GM19193 (cell line): ENCODE results near the gene SERTAD4.

ENCODE experiments used
- POLR2A ChIP-seq: IDR thresholded peaks from 4 replicates; pipeline ENCODE4 v1.6.1; 2011; ENCODE audit not compliant: insufficient read depth, insufficient read length; ENCODE audit errors: extremely low read depth

SERTAD4 gene

GRCh38 chr1:210248341-210248740 lies 15.7 kb downstream of the SERTAD4 start:
- TF ChIP-seq POLR2A: no peak

DNA sequence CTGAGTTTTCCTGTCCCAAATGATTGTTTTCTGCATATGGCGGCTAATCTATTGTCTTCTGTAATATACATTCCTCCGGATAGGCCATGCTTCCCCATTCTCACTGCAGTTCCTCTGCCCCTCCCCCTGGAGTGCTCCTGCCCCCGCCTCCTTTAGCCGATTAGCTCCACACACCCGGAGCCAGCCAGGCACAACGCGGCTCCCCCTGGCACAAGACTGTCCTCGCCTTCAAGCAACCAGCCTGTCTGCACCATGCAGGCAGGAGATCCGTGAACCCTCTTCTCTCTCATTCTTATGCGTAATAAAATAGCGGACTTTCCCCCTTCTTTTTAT lies 18.0 kb downstream of the SERTAD4 start:
- no peak for TF ChIP-seq POLR2A

- TF ChIP-seq POLR2A: no peak
Observed at GRCh38 chr1:210250998-210251679, 18.5 kb downstream of the SERTAD4 start.

DNA sequence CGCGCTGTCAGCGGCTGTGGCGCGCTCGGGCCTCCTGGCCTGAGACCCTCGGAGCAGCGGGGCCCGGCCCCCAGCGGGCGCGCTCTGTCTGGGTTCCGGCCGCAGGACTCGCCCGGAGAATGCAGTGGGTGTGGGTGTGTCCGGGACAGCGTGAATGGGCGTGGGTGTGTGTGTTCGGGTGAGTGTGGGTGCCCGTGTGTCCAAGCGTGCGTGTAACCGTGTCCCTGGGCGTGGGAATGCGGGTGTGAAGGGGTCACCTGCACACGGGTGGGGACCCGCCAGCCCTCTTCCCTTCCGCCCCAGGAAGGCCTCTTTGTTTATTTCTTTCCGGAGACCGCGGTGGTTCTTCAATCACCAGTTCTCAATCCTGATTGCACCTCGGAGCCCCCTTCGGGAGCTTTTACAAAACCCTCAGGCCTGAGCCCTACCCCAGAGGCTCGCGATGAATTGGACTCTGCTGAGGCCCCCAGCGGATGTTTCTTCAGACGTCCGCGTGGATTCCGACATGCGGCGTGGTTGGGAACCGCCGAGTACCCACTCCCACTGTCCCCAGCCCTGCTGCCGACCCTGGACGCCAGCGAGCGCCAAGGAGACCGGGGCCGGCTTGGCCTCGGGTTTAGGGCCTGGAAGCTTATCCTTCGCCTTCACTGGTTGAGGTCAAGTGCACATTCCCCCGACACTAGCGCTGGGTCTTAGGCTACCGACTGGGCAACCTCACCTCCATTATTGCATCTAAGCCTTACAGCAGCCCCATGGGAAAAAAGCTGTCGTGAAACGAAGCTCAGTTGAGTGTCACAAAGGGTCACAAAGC lies 19.3 kb downstream of the SERTAD4 start:
- no peak for TF ChIP-seq POLR2A

GRCh38 chr1:210252621-210253051 lies 20.0 kb downstream of the SERTAD4 start:
- TF ChIP-seq POLR2A: no peak

GRCh38 chr1:210254298-210254697 lies 21.7 kb downstream of the SERTAD4 start:
- no peak for TF ChIP-seq POLR2A

GRCh38 chr1:210257698-210258529 lies 25.3 kb downstream of the SERTAD4 start:
- TF ChIP-seq POLR2A: no peak

DNA sequence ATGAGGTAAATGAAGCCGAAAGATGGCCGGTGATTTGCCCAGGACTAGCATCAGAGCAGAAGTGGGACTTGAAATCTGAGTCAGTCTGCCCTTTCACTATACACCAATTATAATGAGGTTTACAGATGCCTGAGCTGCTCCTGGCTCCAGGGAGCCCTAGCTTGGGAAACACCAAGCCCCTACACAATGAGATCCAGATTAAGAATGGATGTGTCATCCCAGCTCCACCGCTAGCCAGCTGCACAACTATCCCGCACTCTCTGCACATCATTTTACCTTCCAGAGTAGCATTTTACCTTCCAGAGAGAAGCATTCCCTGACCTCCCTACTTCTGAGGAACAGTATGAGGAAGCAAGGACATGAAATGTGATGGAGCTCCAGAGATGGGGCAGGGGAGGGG lies 27.0 kb downstream of the SERTAD4 start:
- no peak for TF ChIP-seq POLR2A

GRCh38 chr1:210260096-210260495 lies 27.5 kb downstream of the SERTAD4 start:
- TF ChIP-seq POLR2A: no peak

DNA sequence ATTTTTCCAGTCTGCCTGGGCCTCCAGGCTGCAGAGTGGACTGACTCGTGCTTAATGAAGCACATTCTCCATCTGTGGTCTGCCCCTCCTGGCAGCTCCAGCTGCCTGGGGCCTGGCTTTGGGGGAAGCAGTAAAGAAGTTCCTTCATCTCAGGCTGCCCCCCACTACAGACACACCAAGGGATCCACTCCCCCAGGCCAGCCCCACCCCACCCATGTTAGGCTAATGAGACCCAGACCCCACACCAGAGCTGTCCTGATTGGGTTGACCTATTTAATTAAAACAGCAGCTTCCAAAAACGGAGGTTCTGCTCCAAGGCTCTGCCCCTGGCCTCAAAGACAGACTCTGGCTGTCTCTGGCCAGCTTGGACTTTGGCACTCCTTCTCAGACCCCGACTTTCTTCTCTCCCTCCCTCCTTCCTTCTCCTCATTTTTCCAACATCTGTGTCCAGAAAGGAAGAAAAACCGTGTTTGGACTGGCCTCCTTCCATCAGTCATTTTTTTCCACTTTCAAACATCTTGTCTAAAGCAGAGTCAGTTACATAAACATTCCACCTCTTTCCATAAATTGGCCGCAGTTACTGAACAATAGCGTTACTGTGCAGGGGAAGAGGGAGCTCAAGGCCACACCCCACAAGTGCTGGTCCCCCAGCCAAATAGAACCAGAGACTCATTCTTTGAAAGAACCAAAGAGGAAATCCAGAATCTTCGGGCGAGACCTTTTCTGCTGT lies 29.7 kb downstream of the SERTAD4 start:
- TF ChIP-seq POLR2A: no peak

GRCh38 chr1:210262897-210263272 lies 30.3 kb downstream of the SERTAD4 start:
- TF ChIP-seq POLR2A: no peak

DNA sequence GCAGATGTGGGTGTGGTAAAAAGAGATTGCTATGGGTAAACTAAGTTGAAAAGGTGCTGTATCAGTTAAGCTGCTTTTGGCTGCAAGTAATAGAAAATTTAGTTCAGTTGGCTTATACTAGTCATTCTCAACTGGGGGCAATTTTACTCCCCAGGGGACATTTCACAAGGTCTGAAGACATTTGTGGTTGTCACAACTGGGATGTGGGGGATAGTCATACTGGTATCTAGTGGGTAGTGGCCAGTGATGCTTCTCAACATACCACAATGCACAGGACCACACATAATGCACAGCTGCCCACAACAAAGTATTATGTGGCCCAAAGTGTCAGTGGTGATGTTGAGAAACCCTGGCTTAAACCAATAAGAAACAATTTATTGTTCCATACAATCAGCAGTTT lies 31.4 kb downstream of the SERTAD4 start:
- no peak for TF ChIP-seq POLR2A

DNA sequence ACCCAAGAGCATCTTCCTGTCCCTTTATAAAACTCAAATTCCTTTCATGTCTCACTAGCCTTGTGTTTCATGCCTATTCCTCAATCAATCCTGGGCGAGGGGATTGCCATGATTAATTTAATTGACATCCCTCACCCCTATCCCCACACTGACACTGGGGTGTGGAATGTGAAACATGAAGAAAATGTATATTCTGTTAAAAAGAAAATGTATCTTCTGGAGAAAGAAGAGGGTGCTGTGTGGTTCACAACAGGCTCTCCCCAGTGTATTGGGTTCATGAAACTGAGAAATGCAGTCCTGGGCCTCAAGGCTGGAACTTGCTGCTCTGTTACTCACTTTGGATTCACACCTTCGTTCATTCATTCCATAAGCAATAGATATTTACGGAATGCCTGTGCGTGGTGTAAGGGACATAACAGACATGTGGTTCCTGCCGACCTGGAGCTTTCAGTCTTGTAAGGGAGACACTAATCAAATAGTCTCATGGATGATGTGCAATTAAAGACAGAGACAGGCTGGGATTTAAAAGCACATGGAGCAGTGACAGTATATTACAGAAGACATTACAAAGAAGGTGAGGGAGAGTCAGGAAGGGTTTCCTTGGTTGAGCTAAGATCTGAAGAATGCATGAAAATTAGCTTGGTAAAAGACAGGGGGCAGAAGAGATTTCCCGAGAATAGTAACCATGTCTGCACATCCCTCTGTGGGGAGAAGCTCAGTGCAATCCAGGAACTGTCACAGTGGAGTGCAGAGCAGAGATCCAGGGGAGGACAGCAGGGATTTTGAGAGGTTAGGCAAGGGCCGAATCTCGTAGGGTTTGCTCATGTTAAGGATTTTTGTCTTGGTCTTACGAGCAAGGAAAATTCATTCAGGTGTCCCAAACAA lies 32.1 kb downstream of the SERTAD4 start:
- no peak for TF ChIP-seq POLR2A

DNA sequence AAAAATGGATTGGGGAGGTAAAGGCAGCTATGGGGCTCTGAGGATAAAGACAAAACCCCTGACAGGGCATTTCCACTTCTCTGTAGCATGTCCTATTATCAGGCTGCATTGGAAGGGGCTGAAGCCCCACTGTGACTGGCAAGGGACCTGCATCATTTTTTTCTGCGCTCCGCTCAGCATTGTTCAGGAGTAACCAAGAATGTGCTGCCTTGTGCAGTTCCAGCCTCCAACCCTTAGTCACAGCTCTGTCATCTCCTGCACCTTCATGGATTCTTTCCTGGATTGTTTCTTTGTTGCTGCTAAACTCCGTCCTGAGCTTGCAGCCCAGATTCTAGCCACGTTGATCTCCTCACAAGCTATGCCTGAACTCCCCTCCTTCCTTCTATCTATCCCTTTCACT lies 37.4 kb downstream of the SERTAD4 start:
- TF ChIP-seq POLR2A: no peak
